Stimulated activated CD4-positive, alpha-beta T cell treated with anti-CD3 and anti-CD28 coated beads, TNF-alpha, amount 100 ng/mL, for 24 hours (primary cell): ENCODE results near the gene P4HA2.

Experiments
- DNase-seq, 3 experiments: peaks; one replicate each; pipeline ENCODE4 v3.0.0-alpha.2; 2020; ENCODE audit warnings: low read depth in 3 of 3

The P4HA2 gene

GRCh38 chr5:132264546-132265335 is 37.1 kb upstream of the P4HA2 start:
- no peak for DNase-seq

- peak in 1 of 3 experiments; percentile 25 for DNase-seq
Observed at GRCh38 chr5:132263548-132264261, 36.1 kb upstream of the P4HA2 start.

- no peak for DNase-seq
Observed at GRCh38 chr5:132262882-132263547, 35.4 kb upstream of the P4HA2 start.

GRCh38 chr5:132261881-132262845 is 34.5 kb upstream of the P4HA2 start:
- DNase-seq, result no peak

GRCh38 chr5:132260714-132261551 is 33.3 kb upstream of the P4HA2 start:
- DNase-seq, result peak in 1 of 3 experiments; percentile 51

DNA sequence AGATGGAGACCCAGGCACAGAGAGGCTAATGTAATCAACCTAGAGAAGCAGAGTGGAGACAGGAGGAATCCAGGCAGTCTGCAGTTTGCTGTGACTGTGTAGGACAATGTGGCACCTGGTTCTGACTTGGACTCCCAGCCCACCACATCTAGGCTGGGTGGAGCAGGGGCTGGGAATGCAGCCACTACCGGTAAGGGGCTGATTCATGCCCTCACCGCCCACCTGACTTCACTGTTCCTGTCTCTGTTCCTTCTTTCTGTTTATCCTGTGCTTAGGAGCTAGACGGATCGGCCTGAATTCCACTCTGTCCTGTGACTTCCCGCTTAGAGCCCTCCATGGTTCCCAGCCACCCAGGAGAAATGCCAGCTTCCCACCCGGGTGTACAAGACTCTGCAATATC is 32.4 kb upstream of the P4HA2 start:
- DNase-seq, result no peak

GRCh38 chr5:132259069-132259851 is 31.6 kb upstream of the P4HA2 start:
- no peak for DNase-seq

- DNase-seq, result no peak
Observed at GRCh38 chr5:132258102-132259068, 30.7 kb upstream of the P4HA2 start.

DNA sequence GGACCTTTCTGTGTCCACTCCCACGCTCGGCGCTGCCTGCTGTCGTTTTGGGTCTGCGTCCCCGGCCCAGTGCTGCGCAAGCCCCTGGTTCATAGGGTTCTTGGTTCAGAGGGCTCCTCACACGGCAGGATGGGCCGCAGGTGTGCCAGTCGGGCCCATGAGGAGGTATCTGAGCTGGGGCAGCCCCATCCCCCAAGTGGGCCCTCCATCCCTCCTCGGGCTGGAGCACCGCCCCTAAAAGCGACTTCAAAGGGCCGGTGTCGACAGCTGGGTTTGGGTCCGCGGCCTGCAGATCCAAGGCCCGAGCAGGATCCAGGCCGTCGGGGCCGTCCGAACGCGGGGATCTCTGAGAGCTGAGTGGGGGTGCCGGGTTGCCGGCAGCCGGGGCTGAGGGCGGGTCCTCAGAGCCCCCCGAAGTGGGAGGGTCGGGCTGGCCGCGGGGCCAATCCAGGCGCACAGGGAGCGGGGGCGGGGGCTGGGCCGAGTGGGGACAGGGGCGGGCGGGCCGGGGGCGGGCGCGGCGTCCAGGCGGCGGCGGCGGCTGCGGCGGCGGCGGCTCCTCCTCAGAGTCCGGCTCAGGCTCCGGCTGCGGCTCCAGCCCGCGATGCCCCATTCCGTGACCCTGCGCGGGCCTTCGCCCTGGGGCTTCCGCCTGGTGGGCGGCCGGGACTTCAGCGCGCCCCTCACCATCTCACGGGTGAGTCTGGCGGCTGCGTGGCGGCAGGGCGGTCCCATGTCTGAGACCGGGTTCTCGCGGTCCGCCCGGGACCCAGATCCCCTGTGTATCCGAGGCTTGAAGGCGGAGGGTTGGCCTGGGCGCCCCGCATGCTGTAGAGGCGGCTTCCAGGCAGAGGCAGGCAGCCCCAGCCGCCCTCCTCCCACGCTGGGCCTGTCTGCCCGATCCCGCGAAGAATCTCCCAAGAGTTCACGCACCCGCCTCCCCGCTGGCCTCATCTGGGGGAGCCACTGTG is 29.8 kb upstream of the P4HA2 start, which contains the start of gene PDLIM4:
PDLIM4 (plus strand) TSS at position 566 of the 971 bp plus-strand sequence; CDS start at position 605, 39 bp downstream.
- no peak for DNase-seq

DNA sequence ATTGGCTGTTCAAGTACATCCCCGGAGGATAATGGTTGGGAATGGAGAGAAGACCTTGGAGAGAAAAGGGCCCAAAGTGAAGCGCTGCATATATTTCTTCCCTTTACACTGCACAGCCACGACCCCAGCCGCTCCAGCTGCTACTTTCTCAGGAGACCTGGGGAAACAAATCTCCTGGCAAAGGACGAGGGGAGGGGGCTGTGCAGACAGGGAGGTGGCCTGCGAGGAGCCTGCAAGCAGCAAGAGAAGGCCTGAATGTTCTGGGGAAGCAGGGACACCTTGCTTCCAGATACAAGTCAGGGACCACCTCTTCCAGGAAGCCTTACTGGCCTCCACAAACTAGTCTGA is 29.1 kb upstream of the P4HA2 start:
- no peak for DNase-seq

- DNase-seq, result no peak
Observed at GRCh38 chr5:132256086-132256782, 28.6 kb upstream of the P4HA2 start.

DNA sequence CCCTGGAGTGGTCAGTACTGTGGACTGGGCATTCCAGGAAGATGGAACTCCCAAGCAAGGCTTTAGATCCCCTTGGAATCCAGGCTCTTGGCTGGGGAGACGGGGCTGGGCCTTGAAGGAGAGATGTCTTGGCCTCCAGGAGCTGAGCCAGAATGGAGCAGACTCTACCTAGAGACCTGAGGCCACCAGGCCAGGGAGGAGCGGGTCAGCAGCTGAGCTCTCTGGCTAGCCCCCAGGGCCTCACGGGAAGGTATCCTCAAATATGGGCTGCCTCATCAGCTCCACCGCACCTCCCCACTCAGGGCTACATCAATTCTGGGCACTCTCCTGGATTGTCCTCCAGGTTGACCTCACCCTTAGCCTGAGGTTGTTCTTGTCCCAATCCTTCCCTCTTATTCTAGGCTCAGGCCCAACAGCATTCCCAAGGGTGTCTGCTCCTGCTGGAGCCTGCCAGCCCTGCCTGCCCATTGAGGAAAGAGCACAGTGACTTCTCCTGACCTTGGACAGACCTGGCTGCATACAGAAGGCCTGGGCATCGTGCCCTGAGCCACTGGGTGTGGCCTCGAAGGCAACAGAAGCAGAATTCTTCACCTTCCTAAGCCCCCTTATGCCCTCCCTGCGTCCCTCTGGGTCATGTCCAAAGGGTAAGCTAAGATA is 26.8 kb upstream of the P4HA2 start:
- DNase-seq, result no peak

- no peak for DNase-seq
Observed at GRCh38 chr5:132253452-132254320, 26.0 kb upstream of the P4HA2 start.

- no peak for DNase-seq
Observed at GRCh38 chr5:132253008-132253441, 25.4 kb upstream of the P4HA2 start.

- no peak for DNase-seq
Observed at GRCh38 chr5:132251220-132251725, 23.6 kb upstream of the P4HA2 start.
